ENCODE results near the gene ZFYVE28.

Gene ZFYVE28

GRCh38 chr4:2302387-2303119 lies 115.9 kb downstream of the ZFYVE28 start:
- Mint-ChIP-seq H3K36me3 (no peaks in the 10 kb centered on the region), H3K4me1 (peaks cover 9% of the 10 kb centered on the region), H3K4me3 (no peak overlapping the region), H3K9me3 (peaks cover 4% of the 10 kb centered on the region), H3K27me3 (peaks cover 7% of the 10 kb centered on the region), H3K27ac (no peak overlapping the region)
- no peak for ATAC-seq

- H3K27ac Mint-ChIP-seq: no peak overlapping the region
- H3K4me3 Mint-ChIP-seq: no peak overlapping the region
These were observed 116.6 kb downstream of the ZFYVE28 start for GRCh38 chr4:2301806-2302205.

GRCh38 chr4:2301225-2301642 lies 117.2 kb downstream of the ZFYVE28 start:
- no peak overlapping the region for H3K4me3 Mint-ChIP-seq
- no peak overlapping the region for H3K27ac Mint-ChIP-seq
- H3K4me1 Mint-ChIP-seq: peaks cover 15% of the 10 kb centered on the region
- no peak for ATAC-seq
- H3K27me3 Mint-ChIP-seq: peaks cover 7% of the 10 kb centered on the region
- H3K9me3 Mint-ChIP-seq: no peaks in the 10 kb centered on the region
- H3K36me3 Mint-ChIP-seq: no peaks in the 10 kb centered on the region

More at GRCh38 chr4:2301806-2302205, 116.6 kb downstream of the ZFYVE28 start:
- Mint-ChIP-seq H3K36me3 (no peaks in the 10 kb centered on the region), H3K9me3 (peaks cover 1% of the 10 kb centered on the region), H3K27me3 (peaks cover 7% of the 10 kb centered on the region), H3K4me1 (peaks cover 15% of the 10 kb centered on the region)
- ATAC-seq: no peak

GRCh38 chr4:2300431-2301224 lies 117.8 kb downstream of the ZFYVE28 start:
- H3K4me1 Mint-ChIP-seq: peaks cover 15% of the 10 kb centered on the region
- H3K4me3 Mint-ChIP-seq: no peak overlapping the region
- peaks cover 7% of the 10 kb centered on the region for H3K27me3 Mint-ChIP-seq
- no peak for ATAC-seq
- no peaks in the 10 kb centered on the region for H3K36me3 Mint-ChIP-seq
- H3K27ac Mint-ChIP-seq: no peak overlapping the region
- no peaks in the 10 kb centered on the region for H3K9me3 Mint-ChIP-seq

- no peaks in the 10 kb centered on the region for H3K9me3 Mint-ChIP-seq
- H3K27me3 Mint-ChIP-seq: peaks cover under 1% of the 10 kb centered on the region
- H3K36me3 Mint-ChIP-seq: no peaks in the 10 kb centered on the region
- no peak overlapping the region for H3K27ac Mint-ChIP-seq
- ATAC-seq: no peak
- peaks cover 15% of the 10 kb centered on the region for H3K4me1 Mint-ChIP-seq
- H3K4me3 Mint-ChIP-seq: no peak overlapping the region
These were observed 118.7 kb downstream of the ZFYVE28 start for GRCh38 chr4:2299794-2300193.

- no peak overlapping the region for H3K4me3 Mint-ChIP-seq
- no peak for ATAC-seq
- peaks cover 15% of the 10 kb centered on the region for H3K4me1 Mint-ChIP-seq
- H3K9me3 Mint-ChIP-seq: peaks cover 3% of the 10 kb centered on the region
- H3K27me3 Mint-ChIP-seq: no peaks in the 10 kb centered on the region
- peak overlapping the region; percentile 58 for H3K27ac Mint-ChIP-seq
- no peaks in the 10 kb centered on the region for H3K36me3 Mint-ChIP-seq
These were observed 119.9 kb downstream of the ZFYVE28 start for GRCh38 chr4:2298532-2298991.

GRCh38 chr4:2297606-2298531 lies 120.6 kb downstream of the ZFYVE28 start:
- H3K4me3 Mint-ChIP-seq: no peak overlapping the region

GRCh38 chr4:2296631-2297601 lies 121.5 kb downstream of the ZFYVE28 start:
- H3K36me3 Mint-ChIP-seq: no peaks in the 10 kb centered on the region
- peaks cover 15% of the 10 kb centered on the region for H3K4me1 Mint-ChIP-seq
- no peak overlapping the region for H3K4me3 Mint-ChIP-seq
- no peak for ATAC-seq
- no peaks in the 10 kb centered on the region for H3K27me3 Mint-ChIP-seq
- peaks cover 3% of the 10 kb centered on the region for H3K9me3 Mint-ChIP-seq
- peak overlapping the region; percentile 58 for H3K27ac Mint-ChIP-seq

More at GRCh38 chr4:2297606-2298531, 120.6 kb downstream of the ZFYVE28 start:
- no peaks in the 10 kb centered on the region for H3K36me3 Mint-ChIP-seq
- H3K9me3 Mint-ChIP-seq: peaks cover 3% of the 10 kb centered on the region
- peak; percentile 67 for ATAC-seq
- H3K4me1 Mint-ChIP-seq: peaks cover 15% of the 10 kb centered on the region
- peak overlapping the region; percentile 58 for H3K27ac Mint-ChIP-seq
- no peaks in the 10 kb centered on the region for H3K27me3 Mint-ChIP-seq

- Mint-ChIP-seq H3K36me3 (no peaks in the 10 kb centered on the region), H3K4me1 (peaks cover 22% of the 10 kb centered on the region), H3K27me3 (no peaks in the 10 kb centered on the region), H3K27ac (no peak overlapping the region), H3K9me3 (peaks cover 3% of the 10 kb centered on the region), H3K4me3 (no peak overlapping the region)
- no peak for ATAC-seq
These were observed 122.5 kb downstream of the ZFYVE28 start for GRCh38 chr4:2295900-2296442.

GRCh38 chr4:2295500-2295899 lies 122.9 kb downstream of the ZFYVE28 start:
- Mint-ChIP-seq H3K36me3 (no peaks in the 10 kb centered on the region), H3K27me3 (no peaks in the 10 kb centered on the region), H3K27ac (no peak overlapping the region), H3K4me1 (peaks cover 27% of the 10 kb centered on the region), H3K9me3 (peaks cover 3% of the 10 kb centered on the region), H3K4me3 (no peak overlapping the region)
- no peak for ATAC-seq

- no peak overlapping the region for H3K27ac Mint-ChIP-seq
- ATAC-seq: no peak
These were observed 125.8 kb downstream of the ZFYVE28 start for GRCh38 chr4:2292646-2293108.

GRCh38 chr4:2291705-2292645 lies 126.5 kb downstream of the ZFYVE28 start:
- Mint-ChIP-seq H3K27ac (peak overlapping the region; percentile 70), H3K4me3 (no peak overlapping the region), H3K4me1 (peaks cover 21% of the 10 kb centered on the region), H3K9me3 (peaks cover 3% of the 10 kb centered on the region), H3K36me3 (no peaks in the 10 kb centered on the region), H3K27me3 (no peaks in the 10 kb centered on the region)
- ATAC-seq: no peak

More at GRCh38 chr4:2292646-2293108, 125.8 kb downstream of the ZFYVE28 start:
- Mint-ChIP-seq H3K9me3 (peaks cover 3% of the 10 kb centered on the region), H3K4me3 (no peak overlapping the region), H3K36me3 (no peaks in the 10 kb centered on the region), H3K4me1 (peaks cover 28% of the 10 kb centered on the region), H3K27me3 (no peaks in the 10 kb centered on the region)

Measured in stimulated activated memory B cell treated with anti-CD40 and anti-IgM and Interleukin-4, amounts not matched to agents 10 μg/mL and 1 μg/mL and 100 μg/mL, for 72 hours (primary cell).